GM20000 (cell line): ENCODE data around the gene TMPO.

Experiments used
- DNase-seq: peaks from one replicate; pipeline ENCODE4 v3.0.0; 2012; ENCODE audit warnings: low spot score
- CTCF ChIP-seq: IDR thresholded peaks from 2 replicates; pipeline ENCODE4 v1.5.1; 2012; ENCODE audit warnings: mild to moderate bottlenecking, control low read depth; ENCODE audit errors: extremely low read depth, missing control alignments

Gene TMPO

GRCh38 chr12:98515287-98516110, at the start of gene TMPO:
Gene TMPO (plus strand): TSS chr12:98515590. CDS start chr12:98515868, 278 bp downstream.
- TF ChIP-seq CTCF = no peak
- peak; percentile 92 for DNase-seq

GRCh38 chr12:98465950-98466602, 49.3 kb upstream of the TMPO start:
- no peak for TF ChIP-seq CTCF
- DNase-seq = no peak

GRCh38 chr12:98466640-98467400, 48.6 kb upstream of the TMPO start:
- DNase-seq = no peak
- TF ChIP-seq CTCF = no peak

GRCh38 chr12:98469109-98469508, 46.3 kb upstream of the TMPO start:
- DNase-seq = no peak
- no peak for TF ChIP-seq CTCF

GRCh38 chr12:98470469-98471082, 44.8 kb upstream of the TMPO start:
- TF ChIP-seq CTCF = no peak
- DNase-seq = no peak

- no peak for TF ChIP-seq CTCF
- no peak for DNase-seq
These were observed 44.3 kb upstream of the TMPO start for GRCh38 chr12:98471085-98471484.

GRCh38 chr12:98475565-98475908, 39.9 kb upstream of the TMPO start:
- DNase-seq = no peak
- no peak for TF ChIP-seq CTCF
